ENCODE measurements around the gene HASPIN. TPM values are rescaled to one million over a fixed set of nuclear protein-coding genes. Genes with fewer than 3 reads are reported as not detected.
"Not testable (repeated sequence)": the region's sequence is repeated elsewhere in the genome, so short reads cannot be mapped to it uniquely, and the experiment has no call there.

The HASPIN gene
- total RNA-seq, 1 donor from 2014 or later, result 2.3 TPM

DNA sequence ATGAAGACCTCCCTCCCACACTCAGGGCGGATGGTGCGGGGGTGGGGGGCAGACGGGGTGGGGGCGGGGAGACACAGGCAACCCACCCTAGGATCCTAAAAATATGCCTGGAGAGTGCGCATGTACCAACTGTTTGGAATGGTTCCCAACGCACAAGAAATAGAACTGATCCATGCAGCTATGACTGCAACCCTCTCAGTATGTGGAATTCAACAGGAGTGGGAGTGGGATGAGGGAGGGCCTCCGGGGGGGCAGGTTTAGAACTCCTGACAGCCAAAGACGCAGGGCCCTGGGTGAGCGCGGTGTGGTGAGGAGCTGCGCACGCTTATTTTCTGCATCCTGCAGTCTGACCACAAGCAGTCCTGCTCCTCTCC is 26.6 kb upstream of the HASPIN start:
- peak; percentile 79 for DNase-seq

DNA sequence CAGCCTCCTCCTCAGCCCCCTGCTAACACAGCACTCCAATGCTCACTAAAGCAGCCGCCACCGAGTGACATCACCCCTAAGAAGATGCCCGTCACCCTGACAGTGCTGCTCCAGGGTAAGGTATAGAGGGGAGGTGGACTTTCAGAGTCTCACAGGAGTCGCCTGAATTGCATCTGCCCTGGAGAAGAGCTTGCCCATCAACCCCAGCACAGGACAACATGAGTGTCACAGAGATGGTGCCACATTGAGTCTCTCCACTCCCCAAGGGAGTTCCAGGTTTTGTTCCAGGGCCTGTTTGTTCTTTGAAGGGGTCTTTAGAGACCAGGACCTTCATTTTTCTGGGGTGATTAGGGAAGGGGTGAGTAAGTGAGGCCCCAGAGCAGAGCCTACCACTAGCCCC is 25.6 kb upstream of the HASPIN start:
- DNase-seq, result no peak

- DNase-seq, result no peak
Observed at GRCh38 chr17:3699951-3700350, 23.8 kb upstream of the HASPIN start.

- DNase-seq, result not testable (repeated sequence)
Observed at GRCh38 chr17:3702041-3702539, 21.6 kb upstream of the HASPIN start.

DNA sequence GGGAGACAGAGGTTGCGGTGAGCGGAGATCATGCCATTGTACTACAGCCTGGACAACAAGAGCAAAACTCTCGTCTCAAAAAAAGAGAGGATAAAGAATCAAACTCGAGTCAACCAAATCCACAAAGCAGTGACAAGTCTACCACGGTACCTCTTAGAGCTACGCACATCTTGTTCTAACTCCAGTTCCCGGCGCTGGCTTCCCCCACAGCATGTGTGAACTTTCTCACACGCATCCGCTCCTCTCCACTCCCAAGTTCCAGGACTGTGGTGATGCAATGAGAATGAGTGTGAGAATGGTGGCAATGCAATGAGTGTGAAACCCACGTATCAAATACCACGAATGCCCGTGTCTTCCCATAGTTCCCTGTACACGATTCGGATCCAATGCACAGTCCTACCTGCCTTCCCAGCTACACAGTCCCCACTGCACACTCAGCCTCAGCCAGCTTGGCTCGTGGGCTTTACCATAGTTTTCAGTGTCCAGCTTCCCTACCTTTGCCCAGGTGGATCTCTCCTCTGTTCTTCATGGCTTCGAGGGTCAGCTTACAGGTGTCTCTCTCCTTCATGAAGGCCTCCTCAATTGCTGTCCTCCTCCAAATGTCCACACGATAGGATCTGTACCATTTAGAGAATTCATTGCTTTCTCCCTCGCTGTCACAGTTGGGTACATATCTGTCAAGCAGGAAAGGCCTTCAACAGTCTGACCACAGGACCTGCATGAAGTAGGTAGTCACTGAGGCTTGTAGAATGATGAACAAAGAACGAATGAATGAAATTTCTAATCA is 18.6 kb upstream of the HASPIN start:
- DNase-seq, result no peak

DNA sequence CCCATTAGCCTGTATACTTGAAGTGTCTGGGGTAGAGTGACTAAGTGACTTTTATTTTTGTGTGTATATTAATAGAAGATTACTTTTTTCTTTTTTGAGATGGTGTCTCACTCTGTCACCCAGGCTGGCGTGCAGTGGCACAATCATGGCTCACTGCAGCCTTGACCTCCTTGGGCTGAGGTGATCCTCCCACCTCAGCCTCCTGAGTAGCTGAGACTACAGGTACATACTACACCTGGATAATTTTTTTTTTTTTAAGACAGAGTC is 18.1 kb upstream of the HASPIN start:
- not testable (repeated sequence) for DNase-seq

DNA sequence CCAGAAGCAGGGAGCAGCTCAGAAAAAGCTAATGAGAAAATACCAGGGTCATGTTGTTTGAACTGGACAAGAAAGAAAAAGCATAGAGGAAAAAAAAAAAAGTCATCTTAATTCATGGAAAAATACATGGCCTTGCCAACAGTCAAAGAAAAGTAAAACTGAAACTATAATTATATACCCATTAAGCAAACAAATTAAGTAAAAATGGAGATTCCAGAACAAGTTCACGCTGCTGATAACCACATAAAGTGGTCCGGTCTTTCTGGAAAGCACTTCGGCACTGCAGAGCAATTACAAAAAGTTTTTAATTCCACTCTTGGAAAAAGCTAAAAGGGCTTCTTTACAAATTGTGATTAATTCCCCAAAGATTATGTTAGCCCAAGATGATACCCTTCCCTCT is 15.3 kb upstream of the HASPIN start:
- DNase-seq, result no peak

DNA sequence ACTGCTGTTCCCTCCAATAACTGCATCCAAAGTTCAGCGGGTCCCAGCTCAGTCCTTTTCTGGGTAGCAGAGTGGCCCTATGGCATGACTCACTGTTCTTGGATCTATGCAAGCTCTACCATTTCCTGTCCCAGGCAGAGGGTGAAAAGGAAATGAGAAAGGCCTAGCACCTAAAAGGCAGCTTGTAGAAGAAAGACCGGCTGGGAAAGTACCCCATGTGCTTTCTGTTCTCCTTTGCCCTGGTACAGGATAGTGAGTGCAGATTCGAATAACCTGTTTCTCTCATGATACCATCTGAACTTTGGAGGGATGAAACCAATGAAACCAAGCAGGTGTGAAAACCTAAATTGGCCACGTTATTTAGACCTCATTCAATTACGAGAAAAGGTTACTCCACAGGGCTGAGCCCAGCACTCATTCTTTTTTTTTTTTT is 12.7 kb upstream of the HASPIN start:
- no peak for DNase-seq

GRCh38 chr17:3712811-3713463 is 10.8 kb upstream of the HASPIN start:
- DNase-seq, result no peak

DNA sequence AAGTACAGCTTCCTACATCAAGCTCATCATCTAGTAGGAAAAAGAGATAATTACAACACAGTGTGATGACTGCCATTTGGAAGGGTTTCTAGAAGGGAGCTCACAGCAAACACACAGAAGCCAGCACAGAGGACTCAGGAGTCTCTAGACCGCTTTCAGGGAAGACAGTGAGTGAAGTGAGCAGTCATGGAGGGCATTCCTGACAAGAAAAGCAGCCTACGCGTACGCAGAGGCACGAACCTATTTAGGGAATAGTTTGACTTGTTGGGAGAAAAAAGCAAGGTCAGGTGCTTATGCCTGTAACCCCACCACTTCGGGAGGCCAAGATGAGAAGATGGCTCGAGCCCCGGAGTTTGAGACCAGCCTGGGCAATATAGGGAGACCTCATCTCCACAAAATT is 8.4 kb upstream of the HASPIN start:
- DNase-seq, result no peak

DNA sequence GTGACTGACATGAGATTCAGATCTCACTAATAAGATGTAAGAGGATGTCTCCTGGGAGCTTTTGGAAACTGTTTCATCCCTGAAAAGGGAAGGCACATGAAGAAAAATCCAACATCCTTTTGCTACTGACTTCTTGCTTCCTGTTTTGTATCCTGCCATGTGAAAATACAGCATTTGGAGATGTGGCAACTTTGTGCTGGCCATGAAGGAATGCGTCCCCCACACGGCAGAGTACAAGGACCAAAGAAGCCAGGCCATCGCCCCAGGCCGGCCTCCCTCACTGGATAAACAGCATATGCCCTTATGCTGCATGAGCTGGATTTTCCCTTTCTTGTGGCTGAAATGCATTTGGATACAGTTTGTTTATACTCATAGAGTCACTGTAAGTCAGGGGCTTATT is 5.5 kb upstream of the HASPIN start:
- DNase-seq, result no peak

DNA sequence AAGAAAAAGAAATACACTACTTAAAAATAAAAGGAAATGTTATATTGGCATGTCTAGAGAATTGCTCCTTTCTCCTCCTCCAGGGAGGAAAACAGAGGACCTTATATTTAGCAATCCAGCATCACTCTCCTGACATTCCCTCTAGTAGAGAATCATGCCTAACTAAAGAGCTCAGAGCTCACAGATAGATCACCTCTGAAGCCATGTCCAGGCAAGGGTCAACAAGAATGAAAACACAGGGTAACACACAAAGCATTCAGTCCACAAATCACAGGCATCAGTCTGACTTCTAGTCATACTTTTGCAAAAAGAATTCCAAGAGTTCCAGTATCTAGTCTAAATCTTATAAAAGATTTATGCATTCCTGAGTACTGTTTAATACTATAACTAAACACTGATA is 4.4 kb upstream of the HASPIN start:
- DNase-seq, result no peak

DNA sequence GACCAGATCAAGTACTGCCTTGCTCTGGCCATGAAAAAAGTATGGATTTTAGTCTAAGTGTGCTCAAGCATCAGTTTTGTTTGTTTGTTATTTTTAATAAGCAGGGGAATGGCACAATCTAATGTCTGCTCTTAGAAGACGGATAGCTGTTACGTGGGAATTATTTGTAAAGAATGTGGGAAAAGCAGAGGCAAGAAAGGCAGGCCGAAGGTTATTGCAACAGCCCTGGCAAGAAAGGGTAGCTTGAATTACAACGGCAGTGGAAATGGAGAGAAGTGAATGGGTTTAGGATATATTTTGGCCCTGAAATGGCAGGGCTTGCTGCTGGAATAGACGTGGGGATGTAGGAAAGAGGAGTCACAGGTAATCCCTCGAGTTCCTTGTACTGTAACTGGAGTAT is 987 bp upstream of the HASPIN start:
- DNase-seq, result no peak

DNA sequence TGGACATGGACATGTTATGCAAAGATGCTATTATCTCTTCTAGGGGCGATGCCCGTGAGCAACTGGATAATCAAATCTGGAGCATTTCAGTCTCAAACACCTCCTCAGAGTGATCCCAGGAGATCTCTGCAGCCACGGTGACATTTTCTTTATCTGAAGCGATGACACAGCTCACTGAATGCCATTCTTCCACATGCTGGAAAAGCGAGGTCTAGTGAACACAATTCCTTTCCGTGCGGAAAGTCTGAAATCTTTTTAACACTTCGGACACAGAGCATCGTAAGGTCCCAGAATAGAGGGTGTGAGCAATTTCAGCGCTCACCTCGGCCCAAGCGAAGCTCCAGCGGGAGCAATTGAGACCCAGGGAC is 531 bp upstream of the HASPIN start:
- DNase-seq, result no peak

DNA sequence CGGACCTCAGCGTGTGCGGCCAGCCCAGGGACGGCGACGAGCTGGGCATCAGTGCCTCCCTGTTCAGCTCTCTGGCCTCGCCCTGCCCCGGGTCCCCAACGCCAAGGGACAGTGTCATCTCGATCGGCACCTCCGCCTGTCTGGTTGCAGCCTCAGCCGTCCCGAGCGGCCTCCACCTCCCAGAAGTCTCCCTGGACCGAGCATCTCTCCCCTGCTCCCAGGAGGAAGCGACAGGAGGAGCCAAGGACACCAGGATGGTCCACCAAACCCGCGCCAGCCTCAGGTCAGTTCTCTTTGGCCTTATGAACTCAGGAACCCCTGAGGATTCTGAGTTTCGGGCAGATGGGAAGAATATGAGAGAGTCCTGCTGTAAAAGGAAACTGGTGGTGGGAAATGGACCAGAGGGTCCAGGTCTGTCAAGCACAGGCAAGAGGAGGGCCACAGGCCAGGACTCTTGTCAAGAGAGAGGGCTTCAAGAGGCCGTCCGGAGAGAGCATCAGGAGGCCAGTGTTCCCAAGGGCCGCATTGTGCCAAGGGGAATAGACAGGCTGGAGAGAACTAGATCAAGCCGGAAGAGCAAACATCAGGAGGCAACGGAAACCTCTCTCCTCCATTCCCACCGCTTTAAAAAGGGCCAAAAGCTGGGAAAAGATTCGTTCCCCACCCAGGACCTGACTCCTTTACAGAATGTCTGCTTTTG is 825 bp downstream of the HASPIN start:
- no peak for DNase-seq

DNA sequence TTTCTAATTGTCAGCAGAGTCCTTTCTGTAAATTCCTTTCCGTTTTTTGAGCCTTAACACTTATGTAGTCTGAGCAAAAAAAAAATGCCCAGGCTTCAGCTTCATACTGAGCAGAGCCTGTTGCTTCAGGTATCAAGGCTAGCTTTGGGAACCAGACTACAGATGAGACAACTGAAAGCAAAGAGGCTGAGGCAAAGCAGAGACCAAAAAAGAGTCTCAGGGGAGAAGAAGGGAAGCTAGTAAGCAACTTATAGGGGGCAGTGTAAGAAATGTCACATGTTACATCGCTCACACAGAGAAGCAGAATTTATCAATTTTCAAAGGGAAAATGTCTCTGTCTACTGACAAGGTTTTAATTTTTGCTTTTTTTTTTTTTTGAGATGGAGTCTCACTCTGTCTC is 3.3 kb downstream of the HASPIN start:
- no peak for DNase-seq

- not testable (repeated sequence) for DNase-seq
Observed at GRCh38 chr17:3728099-3728498, 4.4 kb downstream of the HASPIN start.

GRCh38 chr17:3729881-3730280 is 6.2 kb downstream of the HASPIN start:
- DNase-seq, result no peak

- DNase-seq, result no peak
Observed at GRCh38 chr17:3730881-3731429, 7.3 kb downstream of the HASPIN start.

DNA sequence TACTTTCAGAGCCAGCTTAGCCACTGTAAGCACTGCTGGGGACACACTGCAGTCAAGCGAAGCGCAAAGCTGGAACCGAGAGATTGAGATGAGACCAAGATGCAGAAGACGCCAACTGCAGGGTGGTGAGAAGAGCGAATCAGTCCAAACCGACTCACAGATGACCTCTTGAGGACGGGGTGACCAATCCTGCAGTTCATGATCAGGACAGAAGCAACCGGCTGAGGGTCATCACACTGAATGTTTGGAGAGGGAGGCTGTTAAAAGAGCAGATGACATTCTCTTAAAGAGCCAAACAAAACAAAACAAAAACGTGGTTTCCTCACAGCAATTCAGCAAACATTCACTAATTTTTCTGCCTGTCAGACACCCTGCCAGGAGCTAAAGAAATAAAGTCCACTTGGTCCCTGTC is 8.5 kb downstream of the HASPIN start:
- DNase-seq, result no peak

- not testable (repeated sequence) for DNase-seq
Observed at GRCh38 chr17:3734911-3735276, 11.2 kb downstream of the HASPIN start.

- no peak for DNase-seq
Observed at GRCh38 chr17:3735515-3735914, 11.8 kb downstream of the HASPIN start.

GRCh38 chr17:3738562-3739295 is 15.0 kb downstream of the HASPIN start:
- DNase-seq, result peak; percentile 54

All from tongue (tissue), 2 donors.